HuH-7.5 (cell line): ENCODE results near the gene FDXACB1.
A peak's percentile ranks its signal among the peaks of the same experiment; 100 is the strongest.
"Not testable (repeated sequence)": the region's sequence is repeated elsewhere in the genome, so short reads cannot be mapped to it uniquely, and the experiment has no call there.

Source experiments
- DNase-seq: peaks from one replicate; pipeline ENCODE4 v3.0.0; 2011; ENCODE audit warnings: low spot score

The FDXACB1 gene

DNA sequence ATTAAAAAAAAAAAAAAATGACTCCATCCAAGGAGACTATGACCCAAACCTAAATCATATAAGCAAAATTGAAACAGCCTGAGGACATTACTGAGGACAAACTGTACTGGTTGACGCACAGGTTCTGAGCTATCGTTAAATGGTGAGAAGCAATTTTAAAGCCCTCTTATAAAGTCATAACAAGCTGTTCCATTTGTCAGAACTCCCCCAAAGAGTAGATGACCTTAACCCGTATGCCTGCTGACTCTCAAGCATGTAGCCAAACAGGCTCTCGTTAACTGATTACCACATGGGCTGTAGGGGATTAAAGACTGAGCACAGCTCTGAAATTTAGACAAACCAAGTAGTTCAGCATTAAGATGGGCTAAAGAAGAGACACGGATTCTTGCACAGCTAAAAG lies 30.4 kb upstream of the FDXACB1 start:
- no peak for DNase-seq

DNA sequence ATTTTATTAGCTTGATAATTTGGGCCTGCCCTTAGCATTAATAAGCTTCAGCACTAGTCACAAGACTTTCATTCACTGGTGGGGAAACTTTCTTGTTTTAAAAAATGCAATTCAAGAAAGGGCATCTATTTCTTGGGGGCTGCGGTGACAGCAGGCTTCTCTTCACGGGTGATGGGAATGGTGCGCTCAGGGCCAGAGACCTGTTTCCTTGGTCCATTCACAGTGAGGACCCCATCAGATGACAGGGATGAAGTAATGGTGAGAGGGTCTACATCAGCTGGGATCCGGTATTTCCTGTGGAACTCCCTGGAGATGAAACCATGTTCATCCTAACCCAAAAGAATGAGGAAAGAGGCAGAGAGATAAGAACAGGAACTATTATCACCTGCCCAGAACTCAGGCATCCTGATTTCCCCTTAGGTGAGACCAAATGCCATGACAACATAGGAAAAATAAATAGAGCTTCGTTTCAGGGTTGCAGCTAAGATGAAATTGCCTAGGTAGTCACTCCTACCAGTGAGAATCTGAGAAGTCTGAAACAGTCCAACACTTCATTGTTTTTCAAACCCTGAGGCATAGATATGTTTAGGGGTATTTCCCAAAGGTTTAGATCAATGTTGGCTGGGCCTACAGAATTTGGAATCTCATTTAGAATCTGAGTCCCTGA lies 29.8 kb upstream of the FDXACB1 start:
- DNase-seq, result no peak

DNA sequence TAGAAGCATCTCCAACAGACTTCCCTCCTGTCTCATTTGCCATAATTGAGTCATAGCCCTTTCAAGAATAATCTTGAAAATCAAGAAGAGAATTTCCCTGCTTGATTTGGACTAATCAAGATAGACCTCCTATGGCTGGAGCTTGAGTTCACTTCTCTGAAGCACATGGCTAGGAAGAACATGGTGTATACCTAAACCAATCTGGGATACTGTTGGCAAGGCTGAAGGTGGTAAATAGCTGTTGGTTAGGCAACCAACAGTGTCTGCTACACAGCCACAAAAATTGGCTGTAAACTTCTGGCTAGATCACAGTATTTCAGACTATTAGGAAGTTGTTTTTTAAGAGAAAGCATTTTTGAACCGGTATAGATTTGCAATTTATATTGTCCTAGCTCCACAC lies 27.7 kb upstream of the FDXACB1 start:
- no peak for DNase-seq

DNA sequence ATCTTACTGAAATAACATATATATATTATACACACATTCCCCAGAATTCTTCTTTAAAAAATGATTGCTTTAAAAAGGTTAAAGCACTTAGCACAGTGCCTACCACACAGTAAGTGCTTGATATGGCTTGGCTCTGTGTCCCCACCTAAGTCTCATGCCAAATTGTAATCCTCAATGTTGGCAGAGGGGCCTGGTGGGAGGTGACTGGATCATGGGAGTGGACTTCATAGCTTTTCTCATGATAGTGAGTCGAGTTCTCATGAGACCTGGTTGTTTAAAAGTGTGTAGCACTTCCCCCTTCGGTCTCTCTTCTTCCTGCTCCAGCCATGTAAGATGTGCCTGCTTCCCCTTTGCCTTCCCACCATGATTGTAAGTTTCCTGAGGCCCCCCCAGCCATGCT lies 26.4 kb upstream of the FDXACB1 start:
- DNase-seq, result no peak

DNA sequence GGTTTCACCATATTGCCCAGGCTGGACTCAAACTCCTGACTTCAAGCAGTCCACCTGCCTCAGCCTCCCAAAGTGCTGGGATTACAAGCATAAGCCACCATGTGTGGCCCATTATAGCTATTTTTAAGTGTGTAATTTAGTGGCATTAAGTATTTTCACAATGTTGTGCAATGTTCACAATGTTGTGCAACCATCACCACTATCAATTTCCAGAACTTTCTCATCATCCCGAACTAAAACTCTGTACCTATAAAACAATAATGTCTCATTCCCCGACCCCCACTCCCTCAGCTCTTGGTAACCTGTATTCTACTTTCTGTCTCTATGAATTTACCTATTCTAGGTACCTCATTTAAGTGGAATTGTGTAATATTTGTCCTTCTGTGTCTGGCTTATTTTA lies 7.9 kb upstream of the FDXACB1 start:
- no peak for DNase-seq

DNA sequence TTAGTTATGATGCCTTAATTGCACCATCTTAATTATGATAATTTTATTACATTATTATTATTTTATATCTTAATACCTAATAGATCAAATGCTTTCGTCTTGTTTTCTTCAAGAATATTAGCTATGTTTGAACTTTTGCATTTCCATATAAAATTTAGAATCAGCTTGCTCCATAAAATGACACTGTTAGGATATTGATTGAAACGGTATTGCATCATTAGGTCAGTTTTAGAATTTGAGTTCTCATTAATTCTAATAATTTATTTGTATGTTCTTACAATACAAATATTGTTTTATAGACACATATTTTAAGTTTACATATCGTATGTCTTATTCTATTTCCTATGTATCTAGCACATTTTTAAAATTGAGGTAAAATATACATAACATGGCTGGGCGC lies 7.1 kb upstream of the FDXACB1 start:
- DNase-seq, result no peak

DNA sequence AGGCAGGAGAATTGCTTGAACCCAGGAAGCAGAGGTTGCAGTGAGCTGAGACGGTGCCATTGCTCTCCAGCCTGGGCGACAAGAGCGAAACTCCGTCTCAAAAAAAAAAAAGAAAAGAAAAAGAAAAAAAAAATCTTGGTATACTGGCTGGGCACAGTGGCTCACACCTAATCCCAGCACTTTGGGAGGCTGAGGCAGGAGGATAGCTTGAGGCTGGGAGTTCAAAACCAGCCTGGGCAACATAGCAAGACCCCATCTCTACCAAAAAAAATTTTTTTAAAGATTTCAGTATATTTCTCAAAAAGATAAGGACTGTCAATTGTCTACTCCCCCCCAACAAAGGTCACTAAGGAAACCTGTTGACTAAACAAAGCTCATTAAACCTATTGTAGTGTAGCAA lies 6.1 kb upstream of the FDXACB1 start:
- not testable (repeated sequence) for DNase-seq

DNA sequence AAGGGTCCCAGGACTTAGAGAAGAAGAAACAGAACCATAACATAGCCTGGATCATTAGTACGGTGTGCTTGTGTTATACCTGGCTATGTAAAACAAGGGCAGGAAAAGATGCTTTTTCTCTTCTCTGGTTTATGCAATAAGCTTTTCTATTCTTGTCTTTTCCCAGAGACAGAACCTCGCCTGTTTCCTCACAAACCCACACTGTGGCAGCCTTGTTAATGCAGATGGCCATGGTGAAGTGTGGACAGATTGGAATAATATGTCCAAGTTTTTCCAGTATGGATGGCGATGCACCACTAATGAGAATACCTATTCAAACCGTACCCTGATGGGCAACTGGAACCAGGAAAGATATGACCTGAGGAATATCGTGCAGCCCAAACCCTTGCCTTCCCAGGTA lies 3.2 kb upstream of the FDXACB1 start:
- DNase-seq, result no peak

DNA sequence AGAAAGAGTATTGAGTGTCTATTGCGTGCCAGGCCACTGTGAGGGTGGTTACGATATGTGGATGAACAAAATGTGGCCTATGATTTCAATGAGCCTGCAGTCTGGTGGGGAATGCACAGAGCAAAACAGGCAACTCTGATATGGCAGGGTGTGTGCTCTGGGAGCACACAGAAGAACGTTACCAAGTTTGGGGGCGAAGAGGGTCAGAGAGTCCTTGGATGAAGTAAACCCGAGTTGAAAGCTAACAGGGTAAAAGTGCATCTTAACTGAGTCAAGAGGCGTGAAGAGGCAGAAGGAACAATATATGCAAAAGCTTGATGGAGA lies 634 bp upstream of the FDXACB1 start:
- no peak for DNase-seq

DNA sequence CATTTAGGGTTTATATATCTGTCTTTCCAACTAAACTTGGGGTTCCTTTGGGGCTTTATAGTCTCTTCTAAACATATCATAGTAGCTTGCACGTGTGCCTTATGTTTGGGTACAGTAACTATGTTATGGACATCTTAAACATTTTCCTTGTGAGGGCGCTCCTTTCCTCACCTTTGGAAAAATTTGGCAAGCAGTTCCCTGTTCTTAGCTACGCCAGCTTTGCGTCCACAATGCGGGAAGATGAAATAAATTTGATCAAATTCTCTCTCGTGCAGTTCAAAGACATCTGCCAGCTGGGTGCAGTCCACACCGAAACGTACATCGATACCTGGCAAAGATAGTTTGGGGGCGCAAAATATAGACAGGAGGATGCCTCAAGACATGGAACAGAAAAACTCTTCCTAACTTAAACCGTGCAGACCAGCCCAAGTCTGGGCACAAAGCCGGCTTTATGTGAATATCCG lies 548 bp downstream of the FDXACB1 start:
- DNase-seq, result no peak

DNA sequence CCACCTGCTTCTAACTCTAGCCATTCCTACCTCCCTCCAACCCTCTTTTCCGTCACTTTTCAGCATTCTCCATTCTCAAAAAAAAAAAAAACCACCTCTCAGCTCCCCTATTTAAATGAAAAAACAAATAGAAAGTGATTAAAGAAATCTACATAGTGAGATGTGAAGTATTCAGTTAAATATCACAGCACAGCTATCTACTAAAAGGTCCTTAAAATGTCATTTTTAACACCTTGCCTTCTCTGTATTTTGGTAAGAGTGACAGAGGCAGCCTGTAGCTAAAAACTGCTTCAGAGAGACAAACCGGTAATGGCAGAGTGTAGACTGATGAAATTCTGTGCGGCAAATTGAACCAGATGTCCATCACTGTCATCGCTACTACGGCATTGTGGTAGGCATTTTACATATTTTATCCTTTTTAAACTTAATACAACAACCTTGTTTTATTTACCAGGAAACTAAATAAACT lies 7.2 kb downstream of the FDXACB1 start:
- no peak for DNase-seq

DNA sequence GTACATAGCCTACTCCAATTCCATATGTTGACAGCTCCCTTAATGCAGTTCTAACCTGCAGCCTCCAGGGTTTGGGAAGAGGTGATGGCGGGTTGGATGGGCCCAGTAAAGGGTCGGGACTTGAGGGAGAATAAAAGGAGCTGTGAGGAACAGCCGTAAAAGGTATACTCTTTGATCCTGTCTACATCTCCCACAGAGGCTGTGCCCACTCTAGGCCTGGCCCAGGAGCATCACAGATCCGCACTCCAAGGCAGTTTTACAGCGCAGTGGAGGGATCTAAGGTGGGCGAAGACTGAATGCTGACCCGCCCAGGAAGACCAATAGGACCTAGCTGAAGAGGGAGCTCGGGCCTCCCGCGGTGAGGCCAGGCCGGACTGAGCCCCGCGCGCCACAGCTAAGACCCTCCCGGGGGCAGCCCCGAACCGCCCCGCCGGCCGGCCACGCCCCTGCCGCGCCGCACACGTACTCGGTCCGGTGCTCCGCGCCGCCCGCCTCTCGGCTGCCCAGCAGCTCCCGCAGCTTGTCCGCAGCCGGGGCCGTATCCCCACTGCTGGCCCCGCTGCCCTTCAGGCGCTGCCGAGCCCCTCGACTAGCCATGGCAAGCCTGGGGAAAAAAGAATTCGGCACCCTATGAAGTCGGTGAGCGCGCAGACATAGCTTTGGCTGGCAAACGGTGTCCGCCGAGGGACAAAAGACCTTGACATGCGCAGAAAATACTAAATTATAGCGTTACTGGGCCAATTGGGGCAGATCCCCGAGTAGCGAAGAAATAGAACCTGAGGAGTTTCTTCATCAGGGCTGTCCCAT lies 7.9 kb downstream of the FDXACB1 start, which contains the start of gene ALG9:
Gene ALG9, minus strand, starts transcription at position 696 of the 807 bp plus-strand sequence. Its CDS starts 99 bp downstream, at position 597.
- DNase-seq, result peak; percentile 50

DNA sequence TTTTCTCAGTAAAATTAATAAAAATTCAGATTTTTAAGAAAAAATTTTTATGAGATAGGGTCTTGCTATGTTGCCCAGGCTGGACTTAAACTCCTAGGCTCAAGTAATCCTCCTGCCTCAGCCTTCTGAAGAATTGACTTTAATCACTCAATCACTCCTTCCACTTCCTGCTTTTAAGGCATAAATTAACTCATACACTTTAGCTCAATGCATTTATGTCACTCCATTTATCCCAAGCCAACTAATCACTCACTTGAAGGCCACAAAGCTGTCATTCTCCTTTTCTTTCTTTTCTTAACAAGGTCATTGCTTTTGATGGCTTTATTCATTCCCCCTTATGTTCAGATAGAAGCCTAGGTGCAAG lies 8.5 kb downstream of the FDXACB1 start:
- DNase-seq, result no peak

DNA sequence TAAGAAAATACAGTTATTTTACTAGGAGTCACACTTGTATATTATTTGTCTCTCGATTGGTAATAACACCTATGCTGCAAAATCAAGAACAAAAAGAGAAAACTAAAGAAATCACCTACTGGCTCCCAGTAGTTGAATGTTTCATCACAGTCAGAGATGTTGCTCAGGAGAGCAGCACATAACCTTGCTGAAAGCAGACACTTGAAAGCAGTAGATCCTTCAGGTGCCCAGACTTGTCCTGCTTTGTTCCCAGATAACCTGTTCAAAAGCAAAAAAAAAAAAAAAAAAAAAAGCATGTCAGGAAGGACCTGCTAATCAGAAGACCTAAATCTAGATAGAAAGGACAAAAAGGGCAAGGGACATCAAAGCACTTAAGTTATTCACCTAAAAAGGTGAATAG lies 8.9 kb downstream of the FDXACB1 start:
- no peak for DNase-seq

DNA sequence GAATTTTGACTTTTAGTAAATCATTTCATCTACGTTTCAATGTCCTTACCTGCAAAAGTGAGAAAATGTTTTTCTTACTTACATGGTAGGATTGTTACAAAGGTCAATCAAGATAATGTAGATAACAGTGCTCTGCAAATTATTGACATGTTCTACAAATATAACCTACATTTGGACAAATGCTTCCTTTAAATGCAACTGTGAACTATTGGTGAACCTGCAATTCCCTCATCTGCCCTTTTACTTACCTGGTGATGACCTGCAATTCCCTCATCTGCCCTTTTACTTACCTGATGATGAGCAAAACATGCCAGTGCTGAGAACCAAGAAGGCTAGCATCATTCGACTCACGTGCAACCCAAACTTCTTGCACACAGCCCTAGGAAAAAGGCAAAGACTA lies 18.7 kb downstream of the FDXACB1 start:
- DNase-seq, result no peak

DNA sequence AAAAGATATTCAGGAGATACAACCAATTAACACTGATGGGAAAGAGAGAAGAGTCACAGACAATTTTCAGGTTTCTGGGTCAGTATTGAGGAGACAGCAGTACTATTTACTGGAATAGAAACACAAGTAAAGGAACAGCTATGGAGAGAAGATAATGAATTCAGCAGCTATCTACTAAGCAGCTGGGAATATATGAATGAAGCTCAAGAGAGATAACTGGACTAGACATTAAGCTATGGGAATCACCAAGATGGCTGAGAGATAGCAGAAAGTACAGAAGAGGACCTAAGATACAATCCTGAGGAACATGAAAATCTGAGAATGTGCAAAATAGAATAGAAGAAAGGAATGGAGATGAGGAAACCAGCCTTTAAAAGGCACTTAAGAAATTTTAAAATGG lies 23.5 kb downstream of the FDXACB1 start:
- DNase-seq, result no peak

DNA sequence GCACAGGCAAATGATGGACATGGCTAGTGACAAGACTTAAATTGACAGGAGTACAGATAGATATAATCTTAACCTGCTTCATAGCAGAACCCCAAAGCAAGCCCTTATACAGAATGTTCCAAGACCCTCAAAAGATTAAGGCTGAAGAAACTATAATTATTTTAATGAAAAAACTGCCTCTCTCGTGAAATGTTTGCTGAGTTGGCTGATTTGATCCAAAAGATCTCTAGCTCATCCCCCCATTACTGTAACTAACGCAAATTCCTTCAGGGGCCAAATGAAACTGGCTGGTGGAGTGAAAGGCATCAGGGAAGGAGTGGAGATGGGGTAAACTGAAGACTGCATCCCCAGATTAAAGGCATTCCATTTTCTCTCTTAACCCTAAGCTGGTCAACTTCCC lies 26.9 kb downstream of the FDXACB1 start:
- DNase-seq, result no peak

DNA sequence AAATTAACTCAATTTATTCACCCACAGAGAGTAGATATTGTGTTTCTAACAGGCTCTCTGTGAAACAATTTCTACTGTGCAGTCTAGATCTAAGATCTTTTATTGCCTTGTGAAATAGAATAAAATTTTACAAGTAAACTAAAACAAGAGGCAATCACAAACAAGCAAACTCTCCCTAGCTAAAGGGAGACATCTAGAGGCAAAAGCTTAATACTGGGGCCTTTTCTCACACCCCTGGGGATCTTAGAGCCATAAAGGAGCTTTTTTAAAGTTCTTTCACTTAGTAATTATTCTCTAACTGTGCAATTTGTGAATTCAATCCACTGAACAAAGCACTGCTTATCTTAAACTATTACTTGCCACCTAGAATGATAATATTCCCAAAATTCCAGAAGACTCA lies 27.3 kb downstream of the FDXACB1 start:
- no peak for DNase-seq

DNA sequence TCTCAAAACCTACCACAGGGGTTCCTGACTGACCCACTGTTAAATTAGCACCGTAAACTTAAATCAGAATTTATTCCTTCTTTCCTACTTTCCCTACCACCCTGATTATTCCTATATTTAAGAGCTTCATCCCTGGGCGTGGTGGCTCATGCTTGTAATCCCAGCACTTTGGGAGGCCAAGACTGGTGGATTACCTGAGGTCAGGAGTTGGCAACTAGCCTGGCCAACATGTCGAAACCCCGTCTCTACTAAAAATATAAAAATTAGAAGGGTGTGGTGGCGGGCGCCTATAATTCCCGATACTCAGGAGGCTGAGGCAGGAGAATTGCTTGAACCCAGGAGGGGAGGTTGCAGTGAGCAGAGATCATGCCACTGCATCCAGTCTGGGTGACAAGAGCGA lies 27.9 kb downstream of the FDXACB1 start:
- no peak for DNase-seq

DNA sequence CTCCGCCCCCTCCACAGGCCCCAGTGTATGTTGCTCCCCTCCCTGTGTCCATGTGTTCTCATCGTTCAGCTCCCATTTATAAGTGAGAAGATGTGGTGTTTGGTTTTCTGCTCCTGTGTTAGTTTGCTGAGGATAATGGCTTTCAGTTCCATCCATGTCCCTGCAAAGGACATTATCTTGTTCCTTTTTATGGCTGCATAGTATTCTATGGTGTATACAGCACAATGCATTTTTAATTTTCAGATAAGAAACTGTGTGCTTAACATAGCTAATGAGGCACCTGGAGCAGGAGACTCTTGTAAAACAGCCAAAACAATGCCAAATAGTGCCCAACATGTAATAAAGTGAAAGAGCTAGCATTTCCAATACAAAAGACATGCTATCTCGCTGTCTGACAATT lies 29.3 kb downstream of the FDXACB1 start:
- no peak for DNase-seq

DNA sequence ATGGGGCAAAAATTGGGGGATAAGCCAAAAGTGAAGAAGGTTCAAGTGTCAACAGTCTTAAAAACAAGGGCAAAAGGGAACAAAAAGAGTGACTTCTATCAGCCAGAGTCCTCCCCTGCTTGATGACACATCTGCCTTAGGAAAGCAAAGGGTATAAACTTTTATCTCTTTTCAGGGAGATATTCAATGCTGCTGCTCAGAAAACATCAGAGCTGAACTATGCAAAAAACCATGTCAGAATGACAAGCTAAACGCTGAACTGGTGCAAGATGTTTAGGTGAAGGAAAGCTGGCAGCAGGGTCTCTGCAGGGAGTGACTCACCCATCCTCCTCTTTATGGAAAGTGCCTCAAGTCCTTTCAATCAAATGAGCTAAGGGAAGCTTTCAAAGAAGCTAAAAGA lies 32.3 kb downstream of the FDXACB1 start:
- DNase-seq, result no peak

DNA sequence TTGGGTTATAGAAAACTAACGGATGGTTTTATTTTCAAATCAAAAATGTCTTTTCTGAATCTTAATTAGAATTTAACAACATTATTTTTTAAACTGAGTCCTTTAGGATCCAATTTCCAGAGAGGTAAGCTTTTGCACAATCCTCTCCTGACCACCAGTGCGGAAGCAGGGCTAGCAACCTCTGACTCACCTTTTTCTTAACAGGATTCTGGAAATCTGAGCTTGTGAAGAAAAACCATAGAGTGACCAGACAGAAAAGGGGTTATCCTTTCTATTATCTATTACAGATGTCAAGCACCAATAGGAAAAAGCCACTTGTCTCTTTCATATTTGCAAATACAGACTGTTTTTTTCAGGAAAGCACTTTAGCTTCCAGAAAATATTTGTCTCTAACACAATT lies 32.9 kb downstream of the FDXACB1 start:
- no peak for DNase-seq

DNA sequence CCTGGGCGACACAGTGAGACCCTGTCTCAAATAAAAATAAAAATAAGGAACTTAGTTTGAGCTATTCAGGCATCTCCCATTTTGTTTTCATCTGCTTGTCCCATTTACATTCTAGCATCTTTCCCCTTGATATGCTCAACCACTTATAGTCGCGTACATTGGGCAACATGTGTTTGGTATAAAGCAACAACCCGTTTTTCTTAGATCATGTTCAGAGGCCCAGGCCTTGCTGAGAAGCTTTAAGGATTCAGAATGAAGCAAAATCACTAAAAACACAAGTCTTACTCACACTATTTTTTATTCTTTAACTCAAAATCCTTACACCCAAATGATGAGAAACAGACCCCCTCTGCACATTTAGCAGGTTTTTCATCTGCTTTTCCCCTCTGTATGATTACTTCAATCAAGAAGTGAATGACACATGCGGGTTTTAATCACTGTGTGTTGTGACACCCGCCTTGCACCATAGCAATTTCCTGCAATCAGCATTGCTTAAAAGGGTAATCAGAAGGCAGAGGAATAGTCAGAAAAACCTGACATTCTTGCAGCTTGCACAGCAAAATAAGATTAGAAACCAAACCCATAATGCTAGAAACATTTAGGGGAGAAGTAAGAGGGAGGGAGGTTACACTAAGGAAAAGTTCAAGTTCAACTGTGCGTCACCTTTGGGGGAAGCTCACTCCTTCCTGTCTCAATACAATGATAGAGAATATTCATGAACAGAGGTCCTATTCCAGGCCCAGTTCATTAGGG lies 33.5 kb downstream of the FDXACB1 start:
- DNase-seq, result no peak
